ENCODE data around the gene FUT6.

FUT6 gene

DNA sequence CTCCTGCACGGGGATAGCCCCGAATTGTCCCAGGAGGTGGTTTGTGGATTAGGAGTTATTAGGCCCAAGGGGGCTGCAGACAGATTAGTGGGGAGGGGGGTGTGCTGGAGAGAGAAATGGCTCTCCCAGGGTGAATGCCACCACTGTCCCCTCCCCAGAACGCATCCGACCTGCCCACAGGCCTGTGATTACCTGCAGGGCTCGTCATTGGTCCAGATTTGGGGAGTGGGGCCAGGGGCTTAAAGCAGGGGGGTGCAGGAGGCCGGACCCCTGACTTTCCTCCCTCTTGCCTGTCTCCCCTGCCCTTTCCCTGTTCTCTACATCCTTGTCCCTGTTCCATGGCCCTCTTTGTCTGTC is 33.4 kb downstream of the FUT6 start:
- Histone ChIP-seq H3K27ac (no peak overlapping the region), H3K4me3 (no peak overlapping the region)
- TF ChIP-seq, protein P1, sequence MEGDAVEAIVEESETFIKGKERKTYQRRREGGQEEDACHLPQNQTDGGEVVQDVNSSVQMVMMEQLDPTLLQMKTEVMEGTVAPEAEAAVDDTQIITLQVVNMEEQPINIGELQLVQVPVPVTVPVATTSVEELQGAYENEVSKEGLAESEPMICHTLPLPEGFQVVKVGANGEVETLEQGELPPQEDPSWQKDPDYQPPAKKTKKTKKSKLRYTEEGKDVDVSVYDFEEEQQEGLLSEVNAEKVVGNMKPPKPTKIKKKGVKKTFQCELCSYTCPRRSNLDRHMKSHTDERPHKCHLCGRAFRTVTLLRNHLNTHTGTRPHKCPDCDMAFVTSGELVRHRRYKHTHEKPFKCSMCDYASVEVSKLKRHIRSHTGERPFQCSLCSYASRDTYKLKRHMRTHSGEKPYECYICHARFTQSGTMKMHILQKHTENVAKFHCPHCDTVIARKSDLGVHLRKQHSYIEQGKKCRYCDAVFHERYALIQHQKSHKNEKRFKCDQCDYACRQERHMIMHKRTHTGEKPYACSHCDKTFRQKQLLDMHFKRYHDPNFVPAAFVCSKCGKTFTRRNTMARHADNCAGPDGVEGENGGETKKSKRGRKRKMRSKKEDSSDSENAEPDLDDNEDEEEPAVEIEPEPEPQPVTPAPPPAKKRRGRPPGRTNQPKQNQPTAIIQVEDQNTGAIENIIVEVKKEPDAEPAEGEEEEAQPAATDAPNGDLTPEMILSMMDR (IDR thresholded peaks at IDR 0.05) = peak; percentile 5
- no peak for DNase-seq (ENCODE audit: low spot score)

DNA sequence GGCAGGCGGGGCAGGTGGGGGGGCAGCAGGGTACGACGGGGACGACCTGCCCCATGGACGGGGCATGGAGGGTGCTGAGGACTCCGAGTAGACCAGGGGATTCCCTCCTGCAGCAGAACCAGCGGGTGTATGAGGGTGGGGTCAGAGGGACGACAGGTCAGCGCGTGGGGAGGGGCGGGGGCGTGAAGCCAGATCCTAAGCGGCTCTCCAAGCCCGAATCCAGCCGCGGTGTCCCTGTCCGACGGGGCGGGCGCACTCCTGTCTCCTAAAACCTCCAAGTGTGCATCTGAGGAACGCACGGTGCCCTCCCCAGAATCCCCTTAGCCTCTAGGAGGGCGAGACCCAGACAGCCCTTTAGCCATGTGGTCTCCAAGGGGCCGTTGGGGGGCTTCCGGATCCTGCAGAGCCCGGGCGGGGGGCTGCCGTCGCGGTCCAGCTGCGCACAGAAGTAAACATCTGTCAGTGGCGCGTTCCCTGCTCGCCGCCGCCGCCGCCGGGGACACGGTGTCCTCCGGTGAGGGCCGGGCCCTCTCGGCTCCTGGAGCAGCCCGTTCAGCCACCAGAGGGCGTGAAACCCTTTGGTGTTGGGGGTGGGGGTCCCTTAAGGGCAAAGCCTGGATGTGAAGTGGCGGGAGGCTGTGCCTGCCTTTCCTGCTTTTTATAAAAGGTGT is 33.9 kb downstream of the FUT6 start:
- TF ChIP-seq, protein P1 (IDR thresholded peaks at IDR 0.05) = peak; percentile 23
- H3K27ac ChIP-seq = no peak overlapping the region
- peak overlapping the region; percentile 53 for H3K4me3 ChIP-seq
- DNase-seq (ENCODE audit: low spot score) = no peak

DNA sequence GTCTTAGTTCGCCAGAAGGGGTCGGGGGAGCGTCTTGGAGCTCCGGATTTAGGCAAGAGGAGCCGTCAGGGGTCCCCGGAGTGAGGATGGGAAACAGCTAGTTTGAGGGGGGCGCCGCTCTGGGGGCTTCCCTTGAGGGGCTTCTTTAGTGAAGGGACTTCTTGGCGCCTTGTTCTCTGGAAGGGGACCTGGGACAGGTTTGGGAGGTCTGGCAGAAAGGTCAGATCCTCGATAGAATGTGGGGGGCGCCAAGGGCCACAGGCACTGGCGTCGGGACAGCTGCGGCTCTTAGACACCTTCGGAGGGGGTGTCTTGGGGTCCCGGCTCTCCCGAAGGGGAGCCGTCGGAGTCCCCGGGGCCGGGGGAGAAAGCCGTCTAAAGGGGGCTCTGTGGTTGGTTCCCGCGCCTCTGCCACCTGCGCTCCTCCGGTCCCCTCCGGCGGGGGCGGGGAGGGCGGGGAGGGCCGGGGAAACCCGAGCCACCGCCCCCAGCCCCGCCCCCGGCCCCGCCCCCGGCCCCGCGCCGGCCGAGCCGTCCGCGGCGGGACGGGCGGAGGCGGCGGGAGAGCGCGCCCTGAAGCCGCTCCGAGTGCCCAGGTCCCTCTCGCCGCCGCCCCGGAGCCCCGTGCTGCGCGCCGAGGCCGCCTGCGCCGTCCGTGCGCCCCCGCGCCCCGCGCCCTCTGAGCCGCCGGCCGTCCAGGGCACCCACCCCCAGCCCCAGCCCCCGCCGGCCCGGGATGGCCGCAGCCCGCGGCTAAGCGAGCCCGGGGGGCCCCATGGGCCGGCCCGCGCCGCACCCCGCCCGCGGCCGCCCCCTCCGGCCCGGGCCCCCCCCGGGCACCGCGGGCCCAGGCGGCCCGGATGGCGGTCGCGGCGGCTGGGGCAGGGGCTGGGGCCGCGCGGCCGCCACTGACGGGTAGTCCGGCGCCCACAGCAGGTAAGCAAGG is 34.7 kb downstream of the FUT6 start, which contains the start of gene NRTN:
NRTN (plus strand) TSS at position 552 of the 946 bp plus-strand sequence. CDS start 19,099 bp downstream, outside the sequence.
- TF ChIP-seq, protein P1 (IDR thresholded peaks at IDR 0.05) = no peak
- peak within 1 kb of the TSS; percentile 60 for H3K4me3 ChIP-seq
- DNase-seq (ENCODE audit: low spot score) = no peak
- H3K27ac ChIP-seq = no peak within 1 kb of the TSS

DNA sequence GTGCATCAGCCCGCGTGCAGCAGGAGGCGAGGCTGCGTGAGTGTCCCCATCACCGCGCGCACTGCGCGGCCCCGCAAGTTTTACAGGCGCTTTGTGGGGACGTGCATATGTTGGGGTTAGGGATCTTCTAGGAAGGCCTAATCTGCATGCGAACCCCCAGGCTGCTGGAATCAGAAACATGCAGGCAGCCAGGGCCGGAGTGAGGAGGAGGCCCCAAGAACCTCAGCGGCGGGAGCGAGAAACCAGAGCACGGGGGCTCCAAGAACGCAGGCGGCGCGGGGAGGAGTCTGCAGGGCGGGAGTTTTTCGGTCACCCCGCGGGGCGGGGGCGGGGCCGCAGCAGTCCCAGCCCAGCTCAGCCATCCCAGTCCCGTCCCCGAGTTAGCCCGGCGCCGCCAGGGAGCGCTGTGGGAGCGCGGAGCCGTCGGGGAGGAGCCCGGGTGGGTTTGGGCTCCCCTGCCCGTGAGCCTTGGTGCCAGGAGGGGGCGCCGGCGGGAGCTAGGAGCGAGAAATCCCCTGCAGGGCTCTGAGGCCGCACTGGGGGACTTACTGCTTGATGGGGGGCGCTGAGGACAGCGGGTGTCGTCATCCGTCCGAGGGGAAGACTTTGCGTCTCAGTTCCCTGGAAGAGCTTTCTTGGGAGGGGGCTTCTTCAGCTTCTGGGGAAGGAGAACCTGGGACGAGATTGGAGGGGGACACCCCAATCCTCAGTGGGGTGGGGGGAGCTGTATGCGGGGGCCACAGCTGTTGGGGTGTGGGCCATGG is 35.6 kb downstream of the FUT6 start:
- no peak for DNase-seq (ENCODE audit: low spot score)
- peak overlapping the region; percentile 60 for H3K4me3 ChIP-seq
- TF ChIP-seq, protein P1 (IDR thresholded peaks at IDR 0.05) = peak; percentile 61
- H3K27ac ChIP-seq = no peak overlapping the region

DNA sequence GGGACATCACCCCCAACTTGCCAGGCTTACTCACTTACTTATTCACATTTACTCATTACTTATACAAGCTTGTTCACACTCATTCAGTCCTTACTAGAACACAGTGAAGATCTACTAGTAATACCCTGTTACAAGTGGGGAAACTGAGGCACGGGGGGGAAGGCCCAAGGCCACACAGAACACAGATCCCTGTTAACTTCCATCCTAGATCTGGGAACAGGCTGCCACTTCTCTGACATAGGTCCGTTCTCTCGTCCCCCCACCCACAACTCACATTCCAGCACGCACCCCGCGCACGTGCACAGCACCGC is 36.1 kb downstream of the FUT6 start:
- Histone ChIP-seq H3K4me3 (peak overlapping the region; percentile 60), H3K27ac (no peak overlapping the region)
- no peak for DNase-seq (ENCODE audit: low spot score)
- TF ChIP-seq, protein P1 (IDR thresholded peaks at IDR 0.05) = no peak

DNA sequence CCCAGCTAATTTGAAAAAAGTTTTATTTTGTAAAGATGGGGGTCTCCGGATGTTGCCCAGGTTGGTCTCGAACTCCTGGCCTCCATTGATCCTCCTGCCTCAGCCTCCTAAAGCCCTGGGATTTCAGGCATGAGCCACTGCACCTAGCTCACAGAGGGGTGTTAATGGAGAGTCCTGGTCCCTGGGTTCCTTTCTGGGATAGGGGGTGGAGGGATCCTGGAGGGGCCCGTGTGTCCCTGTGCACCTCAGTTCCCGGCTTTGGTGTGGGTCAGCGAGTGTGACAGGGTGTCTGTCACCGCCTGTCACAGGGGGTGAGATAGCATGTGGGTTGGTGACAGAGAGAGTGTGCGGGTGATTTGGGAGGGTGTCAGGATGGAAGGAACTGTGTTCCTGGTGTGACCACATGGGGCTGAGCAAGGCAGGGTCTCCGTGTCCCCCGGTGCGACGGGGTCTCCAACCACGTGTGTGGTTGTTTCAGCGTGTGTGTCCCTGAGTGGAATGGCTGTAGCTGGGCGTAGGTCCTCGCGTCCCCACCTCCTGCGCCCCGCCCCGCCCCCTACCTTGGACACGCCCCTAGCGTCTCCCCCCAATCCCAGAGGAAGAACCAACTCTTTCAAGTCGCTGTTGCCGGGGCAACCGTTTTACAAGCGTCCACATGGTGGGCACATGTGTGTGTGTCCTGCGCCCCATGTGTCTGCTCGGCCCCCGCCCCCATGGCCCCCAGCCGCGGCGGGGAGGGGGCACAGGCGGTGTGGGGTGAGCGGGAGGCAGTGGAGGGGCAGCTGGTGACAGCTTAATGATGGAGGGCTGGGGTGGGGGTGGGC is 37.5 kb downstream of the FUT6 start:
- no peak overlapping the region for H3K4me3 ChIP-seq
- TF ChIP-seq, protein P1 (IDR thresholded peaks at IDR 0.05) = no peak
- H3K27ac ChIP-seq = no peak overlapping the region
- no peak for DNase-seq (ENCODE audit: low spot score)

All from coronary artery (tissue), 2 donors.